GM18858 (cell line): Measurements from ENCODE around the gene VPS18.
"Not testable (repeated sequence)": the region's sequence is repeated elsewhere in the genome, so short reads cannot be mapped to it uniquely, and the experiment has no call there.

Source experiments
- ATAC-seq: cut with Tn5 transposase; IDR thresholded peaks from one replicate; pipeline ENCODE4 v1.9.1; 2021; ENCODE audit not compliant: unreplicated experiment

VPS18 gene, protein sequence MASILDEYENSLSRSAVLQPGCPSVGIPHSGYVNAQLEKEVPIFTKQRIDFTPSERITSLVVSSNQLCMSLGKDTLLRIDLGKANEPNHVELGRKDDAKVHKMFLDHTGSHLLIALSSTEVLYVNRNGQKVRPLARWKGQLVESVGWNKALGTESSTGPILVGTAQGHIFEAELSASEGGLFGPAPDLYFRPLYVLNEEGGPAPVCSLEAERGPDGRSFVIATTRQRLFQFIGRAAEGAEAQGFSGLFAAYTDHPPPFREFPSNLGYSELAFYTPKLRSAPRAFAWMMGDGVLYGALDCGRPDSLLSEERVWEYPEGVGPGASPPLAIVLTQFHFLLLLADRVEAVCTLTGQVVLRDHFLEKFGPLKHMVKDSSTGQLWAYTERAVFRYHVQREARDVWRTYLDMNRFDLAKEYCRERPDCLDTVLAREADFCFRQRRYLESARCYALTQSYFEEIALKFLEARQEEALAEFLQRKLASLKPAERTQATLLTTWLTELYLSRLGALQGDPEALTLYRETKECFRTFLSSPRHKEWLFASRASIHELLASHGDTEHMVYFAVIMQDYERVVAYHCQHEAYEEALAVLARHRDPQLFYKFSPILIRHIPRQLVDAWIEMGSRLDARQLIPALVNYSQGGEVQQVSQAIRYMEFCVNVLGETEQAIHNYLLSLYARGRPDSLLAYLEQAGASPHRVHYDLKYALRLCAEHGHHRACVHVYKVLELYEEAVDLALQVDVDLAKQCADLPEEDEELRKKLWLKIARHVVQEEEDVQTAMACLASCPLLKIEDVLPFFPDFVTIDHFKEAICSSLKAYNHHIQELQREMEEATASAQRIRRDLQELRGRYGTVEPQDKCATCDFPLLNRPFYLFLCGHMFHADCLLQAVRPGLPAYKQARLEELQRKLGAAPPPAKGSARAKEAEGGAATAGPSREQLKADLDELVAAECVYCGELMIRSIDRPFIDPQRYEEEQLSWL

GRCh38 chr15:40893733-40894680 lies at the start of gene VPS18:
TSS of gene VPS18 (plus strand) at chr15:40894450. CDS start at chr15:40894769, 319 bp downstream.
- ATAC-seq, result peak; percentile 69

- ATAC-seq, result no peak
These were observed 49.6 kb upstream of the VPS18 start for GRCh38 chr15:40844696-40845030.

DNA sequence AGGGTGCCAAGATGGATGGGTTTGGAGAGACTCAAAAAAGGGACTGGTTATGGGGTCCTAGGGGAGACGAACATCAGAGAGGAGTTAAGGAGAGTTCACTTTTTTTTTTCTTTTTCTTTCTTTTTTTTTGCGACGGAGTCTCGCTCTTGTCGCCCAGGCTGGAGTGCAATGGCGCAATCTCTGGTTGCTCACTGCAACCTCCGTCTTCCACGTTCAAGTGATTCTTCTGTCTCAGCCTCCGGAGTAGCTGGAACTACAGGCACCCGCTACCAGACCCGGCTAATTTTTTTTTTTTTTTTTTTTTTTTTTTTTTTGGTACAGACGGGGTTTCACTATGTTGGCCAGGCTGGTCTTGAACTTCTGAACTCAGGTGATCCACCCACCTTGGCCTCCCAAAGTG lies 49.2 kb upstream of the VPS18 start:
- ATAC-seq, result no peak

DNA sequence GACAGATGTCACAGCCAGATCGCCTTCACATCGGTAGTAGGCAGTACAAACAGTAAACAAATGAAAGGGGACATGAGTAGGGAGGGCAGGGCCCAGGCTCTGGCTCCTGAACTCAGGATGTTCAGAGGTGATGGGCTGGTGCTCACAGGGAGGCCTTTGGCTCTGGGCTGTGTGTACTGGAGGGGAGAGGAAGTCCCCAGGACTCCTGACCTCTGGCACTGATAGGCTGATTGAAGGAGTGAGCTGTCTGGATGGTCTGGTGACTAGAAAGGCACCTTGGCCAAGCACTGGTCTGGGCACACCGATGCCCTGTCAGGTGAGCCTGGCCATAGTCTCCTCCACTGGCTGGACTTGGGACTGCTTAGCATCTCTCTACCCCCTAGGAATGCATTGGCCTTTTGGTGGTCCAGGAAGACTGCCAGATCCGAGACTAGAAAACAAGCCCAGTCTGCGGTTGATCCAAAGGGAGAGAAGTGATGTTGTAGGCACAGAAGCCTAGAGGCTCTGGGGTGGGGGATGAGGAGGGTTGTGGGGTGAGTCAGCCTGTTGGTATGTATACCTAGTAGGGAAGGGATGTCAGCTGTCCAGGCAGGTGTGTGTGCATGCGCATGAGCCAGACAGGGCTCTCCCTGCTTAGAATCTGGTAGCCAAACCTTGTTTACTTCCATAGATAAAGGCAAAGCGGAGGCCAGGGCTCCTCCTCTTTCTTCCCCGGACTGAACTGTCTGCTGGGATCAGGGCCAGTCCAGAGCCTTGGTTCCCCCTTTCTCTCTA lies 48.6 kb upstream of the VPS18 start:
- ATAC-seq, result no peak

DNA sequence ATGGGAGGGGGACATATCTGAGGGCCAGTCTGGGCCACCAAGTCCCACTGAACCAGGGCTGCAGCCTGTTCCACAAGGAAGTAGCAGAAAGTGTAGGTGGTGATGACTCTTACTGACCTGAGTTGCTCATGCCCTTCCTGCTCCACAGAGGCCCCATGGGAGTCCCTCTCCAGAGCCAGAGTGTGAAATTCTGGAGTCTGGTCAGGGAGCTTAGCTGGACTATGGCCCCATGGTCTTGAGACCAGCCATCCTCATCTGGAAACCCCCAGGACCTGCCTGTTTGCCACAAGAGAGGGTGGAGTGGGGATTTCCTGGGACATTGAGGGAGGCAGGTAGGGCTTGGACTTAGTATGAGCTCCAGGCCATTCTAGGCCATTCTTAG lies 47.4 kb upstream of the VPS18 start:
- no peak for ATAC-seq

GRCh38 chr15:40847223-40847961 lies 46.9 kb upstream of the VPS18 start:
- no peak for ATAC-seq

GRCh38 chr15:40850576-40851112 lies 43.6 kb upstream of the VPS18 start:
- no peak for ATAC-seq

GRCh38 chr15:40852529-40852928 lies 41.7 kb upstream of the VPS18 start:
- ATAC-seq, result no peak

GRCh38 chr15:40853241-40853890 lies 40.9 kb upstream of the VPS18 start:
- ATAC-seq, result no peak

DNA sequence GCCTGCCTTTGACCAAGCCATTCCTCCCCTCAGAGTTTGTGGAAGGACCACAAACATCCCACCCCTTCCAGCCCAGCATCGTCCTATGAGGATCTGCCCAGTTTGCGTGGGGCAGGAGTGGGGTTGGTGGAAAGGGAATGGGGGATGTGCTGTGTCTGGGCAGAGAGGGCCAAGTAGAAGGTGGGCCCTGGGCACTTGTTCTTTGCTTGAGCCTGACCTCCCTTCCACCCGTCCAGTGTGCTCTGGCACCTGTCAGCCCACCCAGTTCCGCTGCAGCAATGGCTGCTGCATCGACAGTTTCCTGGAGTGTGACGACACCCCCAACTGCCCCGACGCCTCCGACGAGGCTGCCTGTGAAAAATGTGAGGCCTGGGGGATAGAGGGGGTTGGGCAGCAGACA lies 40.1 kb upstream of the VPS18 start:
- no peak for ATAC-seq

- no peak for ATAC-seq
These were observed 38.5 kb upstream of the VPS18 start for GRCh38 chr15:40855706-40856234.

DNA sequence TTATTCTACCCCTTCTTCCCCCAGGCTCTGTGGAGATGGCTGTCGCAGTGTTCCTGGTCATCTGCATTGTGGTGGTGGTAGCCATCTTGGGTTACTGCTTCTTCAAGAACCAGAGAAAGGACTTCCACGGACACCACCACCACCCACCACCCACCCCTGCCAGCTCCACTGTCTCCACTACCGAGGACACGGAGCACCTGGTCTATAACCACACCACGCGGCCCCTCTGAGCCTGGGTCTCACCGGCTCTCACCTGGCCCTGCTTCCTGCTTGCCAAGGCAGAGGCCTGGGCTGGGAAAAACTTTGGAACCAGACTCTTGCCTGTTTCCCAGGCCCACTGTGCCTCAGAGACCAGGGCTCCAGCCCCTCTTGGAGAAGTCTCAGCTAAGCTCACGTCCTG lies 37.5 kb upstream of the VPS18 start:
- ATAC-seq, result no peak

GRCh38 chr15:40857601-40858341 lies 36.5 kb upstream of the VPS18 start:
- ATAC-seq, result no peak

DNA sequence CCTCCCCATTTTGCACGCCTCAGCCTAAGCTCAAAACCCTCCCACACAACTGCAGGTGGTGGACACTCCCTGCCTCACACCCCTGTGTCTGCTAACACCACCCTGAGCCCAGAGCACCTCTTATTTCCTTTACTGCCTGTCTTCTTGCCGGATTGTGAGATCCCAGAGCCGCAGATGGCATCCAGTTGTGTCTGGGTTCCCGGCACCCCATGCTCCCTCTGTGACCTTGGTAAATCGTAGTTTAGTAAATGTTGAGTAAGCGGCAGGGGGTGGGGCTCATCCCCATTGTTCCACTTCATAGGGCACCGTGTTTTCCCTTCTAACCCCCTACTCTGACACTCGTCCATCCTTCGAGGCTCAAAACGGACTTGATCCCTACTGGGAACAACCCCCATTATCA lies 35.5 kb upstream of the VPS18 start:
- no peak for ATAC-seq

DNA sequence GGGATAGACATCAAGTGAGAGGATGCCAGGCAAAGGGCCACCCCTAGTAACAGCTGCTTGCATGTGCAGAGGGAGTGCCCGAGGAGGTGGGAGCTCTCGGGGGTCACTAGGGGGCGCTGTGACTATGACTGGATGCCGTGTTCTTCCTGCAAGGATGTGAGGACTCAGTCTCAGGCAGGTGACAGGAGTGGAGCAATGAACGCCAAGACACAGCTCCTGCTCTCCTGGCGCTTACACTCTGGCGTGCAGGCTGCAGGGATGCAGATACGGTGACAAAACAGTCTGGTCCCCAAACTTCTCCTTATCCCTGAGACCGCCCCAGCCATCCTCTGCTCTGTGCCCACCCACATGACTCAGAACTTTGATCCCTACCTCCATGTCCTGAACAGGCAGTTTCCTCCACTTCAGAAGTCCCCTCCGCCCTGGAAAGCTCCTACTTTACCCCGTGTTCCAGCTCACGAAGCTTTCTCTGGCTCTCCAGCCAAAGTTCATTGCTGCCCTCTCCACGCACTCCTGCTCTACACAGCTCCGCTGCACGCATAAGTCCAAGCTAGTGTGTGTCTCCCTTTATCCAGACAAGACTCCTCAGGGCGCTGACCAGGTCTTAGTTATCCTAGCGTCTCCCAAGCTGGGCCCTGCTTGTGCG lies 34.9 kb upstream of the VPS18 start:
- no peak for ATAC-seq

- ATAC-seq, result not testable (repeated sequence)
These were observed 33.1 kb upstream of the VPS18 start for GRCh38 chr15:40861147-40861546.

DNA sequence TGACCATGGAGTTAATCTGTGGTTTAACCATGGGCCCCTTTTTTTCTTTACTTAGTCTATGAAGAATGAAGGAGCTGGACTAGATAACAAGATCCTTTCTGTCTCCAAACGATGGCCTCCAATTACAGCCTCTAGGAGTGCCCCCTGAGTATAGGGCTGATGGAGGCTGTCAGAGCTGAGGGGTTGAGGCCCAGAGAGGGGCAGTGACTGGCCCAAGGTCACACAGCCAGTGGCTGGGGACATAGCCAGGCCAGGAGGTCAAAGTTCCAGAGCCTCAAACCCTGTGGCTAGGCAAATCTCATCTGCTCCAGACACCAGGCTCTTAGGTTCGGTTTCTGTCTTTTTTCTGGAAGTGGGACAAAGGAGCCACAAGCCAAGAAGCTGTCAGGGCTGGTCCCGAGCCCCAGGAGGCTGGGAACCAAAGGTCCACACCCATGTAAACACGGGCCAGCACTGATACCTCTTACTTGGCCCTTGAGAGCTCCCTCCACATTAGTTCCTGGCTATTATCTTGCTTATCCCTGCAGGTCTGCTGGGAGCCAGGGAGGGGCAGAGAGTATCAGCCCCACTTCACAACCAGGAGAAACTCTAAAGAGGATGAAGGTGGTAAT lies 30.5 kb upstream of the VPS18 start:
- ATAC-seq, result no peak
